Neural progenitor cell (in vitro differentiated cells): Measurements from ENCODE around the gene MRI1. TPM values are rescaled to one million over a fixed set of nuclear protein-coding genes. Genes with fewer than 3 reads are reported as not detected.

ENCODE experiments used
- DNase-seq: peaks from one replicate; pipeline ENCODE4 v3.0.0-alpha.2; 2016; ENCODE audit warnings: low spot score
- H2AFZ ChIP-seq: fragments of 200-600 bp; sonication (generic); replicated peaks from 2 replicates; pipeline ENCODE4 v1.6.1; 2016; ENCODE audit warnings: antibody characterized with exemption
- H3F3A ChIP-seq: fragments of 200-600 bp; sonication (generic); 2 replicates; pipeline ENCODE4 v1.6.1; 2016; ENCODE audit warnings: antibody characterized with exemption, low read depth
- H3K27ac ChIP-seq: fragments of 200-600 bp; sonication (generic); 2 replicates; pipeline ENCODE4 v1.5.1; 2016; ENCODE audit warnings: mild to moderate bottlenecking
- H3K27me3 ChIP-seq: fragments of 200-600 bp; sonication (generic); 2 replicates; pipeline ENCODE4 v1.6.1; 2016; ENCODE audit warnings: mild to moderate bottlenecking, moderate library complexity
- H3K36me3 ChIP-seq: fragments of 200-600 bp; sonication (generic); 2 replicates; pipeline ENCODE4 v1.5.1; 2016
- H3K4me1 ChIP-seq: fragments of 200-600 bp; sonication (generic); 2 replicates; pipeline ENCODE4 v1.6.1; 2016; ENCODE audit warnings: mixed run types
- H3K4me2 ChIP-seq: fragments of 200-600 bp; sonication (generic); 2 replicates; pipeline ENCODE4 v1.6.1; 2016
- H3K4me3 ChIP-seq: fragments of 200-600 bp; sonication (generic); 2 replicates; pipeline ENCODE4 v1.5.1; 2016
- H3K79me2 ChIP-seq: fragments of 200-600 bp; sonication (generic); 2 replicates; pipeline ENCODE4 v1.6.1; 2016; ENCODE audit warnings: low read depth
- H3K9ac ChIP-seq: fragments of 200-600 bp; sonication (generic); 2 replicates; pipeline ENCODE4 v1.6.1; 2016
- H3K9me3 ChIP-seq: fragments of 200-600 bp; sonication (generic); 2 replicates; pipeline ENCODE4 v1.5.1; 2016; ENCODE audit warnings: low read depth
- H4K20me1 ChIP-seq: fragments of 200-600 bp; sonication (generic); 2 replicates; pipeline ENCODE4 v1.6.1; 2016; ENCODE audit warnings: low read depth
- H3K27ac Mint-ChIP-seq: 3 replicates; pipeline ENCODE4 v1.8.0; 2021; ENCODE audit warnings: mixed read lengths
- H3K27me3 Mint-ChIP-seq: 2 replicates; pipeline ENCODE4 v1.8.0; 2022; ENCODE audit warnings: low read depth, mild to moderate bottlenecking, inconsistent platforms, moderate library complexity, mixed read lengths; ENCODE audit not compliant: insufficient read depth
- H3K36me3 Mint-ChIP-seq: 3 replicates; pipeline ENCODE4 v1.8.0; 2021; ENCODE audit warnings: mixed read lengths
- H3K4me1 Mint-ChIP-seq: 3 replicates; pipeline ENCODE4 v1.8.0; 2021; ENCODE audit warnings: mixed read lengths
- H3K4me3 Mint-ChIP-seq: 3 replicates; pipeline ENCODE4 v1.8.0; 2021; ENCODE audit warnings: mild to moderate bottlenecking, moderate library complexity, mixed read lengths
- H3K9me3 Mint-ChIP-seq: 3 replicates; pipeline ENCODE4 v1.8.0; 2020; ENCODE audit warnings: mixed read lengths
- EZH2 ChIP-seq: fragments of 200-600 bp; sonication (generic); IDR thresholded peaks from 2 replicates; pipeline ENCODE4 v1.6.1; 2017; ENCODE audit warnings: antibody characterized with exemption, mild to moderate bottlenecking, moderate library complexity
- EZH2phosphoT487 ChIP-seq: fragments of 200-600 bp; sonication (generic); IDR thresholded peaks from 2 replicates; pipeline ENCODE4 v1.6.1; 2017; ENCODE audit warnings: antibody characterized with exemption
- total RNA-seq: library from RNA; depleted of rRNA; stranded (reverse); fragments of >200 nt; gene quantifications from 2 replicates; pipeline ENCODE4 v1.2.3, GENCODE V29; 2015; ENCODE audit warnings: low replicate concordance
- TF ChIP-seq, protein P1 (sequence below): fragments of 200-600 bp; sonication (generic); IDR thresholded peaks from 2 replicates; pipeline ENCODE4 v1.5.1; 2017; ENCODE audit warnings: antibody characterized with exemption, mild to moderate bottlenecking

Gene MRI1
- total RNA-seq, 1 donor from 2014 or later: 6.3 TPM

DNA sequence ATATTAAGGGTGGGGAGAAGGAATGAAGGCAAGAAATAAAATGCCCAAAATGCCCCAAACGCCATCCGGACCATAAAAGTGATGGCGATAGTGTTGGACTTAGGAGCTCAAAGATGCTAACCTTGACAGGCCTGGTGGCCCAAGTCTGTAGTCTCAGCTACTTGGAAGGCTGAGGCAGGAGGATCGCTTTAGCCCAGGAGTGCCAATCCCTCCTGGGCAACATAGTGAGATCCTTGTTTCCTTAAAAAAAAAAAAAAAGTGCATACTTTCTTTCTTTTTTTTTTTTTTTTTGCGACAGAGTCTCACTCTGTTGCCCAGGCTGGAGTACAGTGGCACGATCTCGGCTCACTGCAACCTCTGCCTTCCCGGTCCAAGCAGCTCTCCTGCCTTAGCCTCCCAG, 32.0 kb upstream of the MRI1 start:
- no peak overlapping the region for H3K27ac ChIP-seq
- no peaks in the 10 kb centered on the region for H3K36me3 ChIP-seq
- Mint-ChIP-seq H3K27me3 (no peaks in the 10 kb centered on the region), H3K9me3 (no peaks in the 10 kb centered on the region), H3K4me1 (peaks cover 18% of the 10 kb centered on the region), H3K27ac (peak overlapping the region; percentile 95), H3K4me3 (peak overlapping the region; percentile 82), H3K36me3 (no peaks in the 10 kb centered on the region)
- H3K79me2 ChIP-seq: peaks cover 6% of the 10 kb centered on the region
- peaks cover 5% of the 10 kb centered on the region for H3F3A ChIP-seq
- H3K4me3 ChIP-seq: peak overlapping the region; percentile 58
- no peaks in the 10 kb centered on the region for H4K20me1 ChIP-seq
- H2AFZ ChIP-seq: no peak overlapping the region
- H3K9me3 ChIP-seq: no peaks in the 10 kb centered on the region
- H3K4me1 ChIP-seq: peaks cover 14% of the 10 kb centered on the region
- peak overlapping the region; percentile 88 for H3K9ac ChIP-seq
- H3K4me2 ChIP-seq: peak overlapping the region; percentile 94
- DNase-seq: no peak
- H3K27me3 ChIP-seq: no peaks in the 10 kb centered on the region
- TF ChIP-seq EZH2: no peak
- TF ChIP-seq, protein P1, sequence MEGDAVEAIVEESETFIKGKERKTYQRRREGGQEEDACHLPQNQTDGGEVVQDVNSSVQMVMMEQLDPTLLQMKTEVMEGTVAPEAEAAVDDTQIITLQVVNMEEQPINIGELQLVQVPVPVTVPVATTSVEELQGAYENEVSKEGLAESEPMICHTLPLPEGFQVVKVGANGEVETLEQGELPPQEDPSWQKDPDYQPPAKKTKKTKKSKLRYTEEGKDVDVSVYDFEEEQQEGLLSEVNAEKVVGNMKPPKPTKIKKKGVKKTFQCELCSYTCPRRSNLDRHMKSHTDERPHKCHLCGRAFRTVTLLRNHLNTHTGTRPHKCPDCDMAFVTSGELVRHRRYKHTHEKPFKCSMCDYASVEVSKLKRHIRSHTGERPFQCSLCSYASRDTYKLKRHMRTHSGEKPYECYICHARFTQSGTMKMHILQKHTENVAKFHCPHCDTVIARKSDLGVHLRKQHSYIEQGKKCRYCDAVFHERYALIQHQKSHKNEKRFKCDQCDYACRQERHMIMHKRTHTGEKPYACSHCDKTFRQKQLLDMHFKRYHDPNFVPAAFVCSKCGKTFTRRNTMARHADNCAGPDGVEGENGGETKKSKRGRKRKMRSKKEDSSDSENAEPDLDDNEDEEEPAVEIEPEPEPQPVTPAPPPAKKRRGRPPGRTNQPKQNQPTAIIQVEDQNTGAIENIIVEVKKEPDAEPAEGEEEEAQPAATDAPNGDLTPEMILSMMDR: no peak
- TF ChIP-seq EZH2phosphoT487: no peak

DNA sequence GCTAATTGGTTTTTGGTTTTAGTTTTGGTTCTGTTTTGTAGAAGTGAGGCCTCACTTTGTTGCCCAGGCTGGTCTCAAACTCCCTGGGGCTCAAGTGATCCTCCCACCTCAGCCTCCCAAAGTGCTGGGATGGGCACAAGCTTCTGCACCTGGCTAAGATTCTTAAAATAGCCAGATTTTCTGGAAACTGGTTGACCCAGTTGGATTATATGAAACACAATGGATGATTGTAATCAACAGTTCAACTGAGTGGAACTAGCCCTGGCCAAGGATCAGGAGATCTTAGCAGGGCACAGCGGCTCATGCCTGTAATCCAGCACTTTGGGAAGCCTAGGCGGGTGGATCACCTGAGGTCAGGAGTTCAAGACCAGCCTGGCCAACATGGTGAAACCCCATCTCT, 29.6 kb upstream of the MRI1 start:
- TF ChIP-seq, protein P1: no peak
- TF ChIP-seq EZH2phosphoT487 (no peak), EZH2 (no peak)
- DNase-seq: no peak
- Histone ChIP-seq H3K9ac (no peak overlapping the region), H3K36me3 (no peaks in the 10 kb centered on the region), H3K4me3 (no peak overlapping the region), H4K20me1 (no peaks in the 10 kb centered on the region), H3K4me1 (peaks cover 14% of the 10 kb centered on the region), H3K27me3 (no peaks in the 10 kb centered on the region), H2AFZ (no peak overlapping the region), H3K4me2 (no peak overlapping the region), H3F3A (peaks cover 5% of the 10 kb centered on the region), H3K79me2 (peaks cover 6% of the 10 kb centered on the region), H3K9me3 (no peaks in the 10 kb centered on the region), H3K27ac (no peak overlapping the region)
- H3K9me3 Mint-ChIP-seq: no peaks in the 10 kb centered on the region
- peaks cover 18% of the 10 kb centered on the region for H3K4me1 Mint-ChIP-seq
- peaks cover 4% of the 10 kb centered on the region for H3K36me3 Mint-ChIP-seq
- no peak overlapping the region for H3K4me3 Mint-ChIP-seq
- no peaks in the 10 kb centered on the region for H3K27me3 Mint-ChIP-seq
- no peak overlapping the region for H3K27ac Mint-ChIP-seq

DNA sequence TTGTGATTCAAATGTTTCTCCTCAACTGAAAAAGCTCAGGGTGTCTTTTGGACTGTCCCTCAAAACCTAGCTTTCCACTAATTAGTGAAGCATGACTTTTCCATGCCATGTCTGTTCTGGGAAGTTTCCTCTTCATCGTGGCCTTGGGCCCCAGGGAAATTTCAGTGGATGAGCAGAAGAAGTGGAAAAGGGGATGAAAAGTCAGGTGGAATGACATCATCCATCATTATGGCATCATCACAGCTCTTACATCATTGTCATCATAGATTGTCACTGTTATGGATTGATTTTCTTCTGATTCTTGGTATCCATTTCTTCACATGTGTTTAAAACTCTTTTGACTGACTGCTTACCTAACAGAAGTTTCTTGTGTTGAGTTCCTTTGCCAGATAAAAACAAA, 26.2 kb upstream of the MRI1 start:
- no peaks in the 10 kb centered on the region for H3K9me3 ChIP-seq
- no peak overlapping the region for H3K4me2 ChIP-seq
- no peak overlapping the region for H3K4me3 ChIP-seq
- TF ChIP-seq EZH2 (no peak), EZH2phosphoT487 (no peak)
- H2AFZ ChIP-seq: no peak overlapping the region
- DNase-seq: no peak
- H3K4me3 Mint-ChIP-seq: no peak overlapping the region
- no peaks in the 10 kb centered on the region for H3K9me3 Mint-ChIP-seq
- H3K27ac ChIP-seq: no peak overlapping the region
- no peaks in the 10 kb centered on the region for H3K27me3 Mint-ChIP-seq
- no peaks in the 10 kb centered on the region for H3K79me2 ChIP-seq
- peaks cover 11% of the 10 kb centered on the region for H3K36me3 Mint-ChIP-seq
- no peaks in the 10 kb centered on the region for H3K4me1 ChIP-seq
- H3K27me3 ChIP-seq: no peaks in the 10 kb centered on the region
- H3K27ac Mint-ChIP-seq: no peak overlapping the region
- H3K9ac ChIP-seq: no peak overlapping the region
- no peaks in the 10 kb centered on the region for H3K36me3 ChIP-seq
- no peaks in the 10 kb centered on the region for H3K4me1 Mint-ChIP-seq
- no peaks in the 10 kb centered on the region for H4K20me1 ChIP-seq
- H3F3A ChIP-seq: no peaks in the 10 kb centered on the region

DNA sequence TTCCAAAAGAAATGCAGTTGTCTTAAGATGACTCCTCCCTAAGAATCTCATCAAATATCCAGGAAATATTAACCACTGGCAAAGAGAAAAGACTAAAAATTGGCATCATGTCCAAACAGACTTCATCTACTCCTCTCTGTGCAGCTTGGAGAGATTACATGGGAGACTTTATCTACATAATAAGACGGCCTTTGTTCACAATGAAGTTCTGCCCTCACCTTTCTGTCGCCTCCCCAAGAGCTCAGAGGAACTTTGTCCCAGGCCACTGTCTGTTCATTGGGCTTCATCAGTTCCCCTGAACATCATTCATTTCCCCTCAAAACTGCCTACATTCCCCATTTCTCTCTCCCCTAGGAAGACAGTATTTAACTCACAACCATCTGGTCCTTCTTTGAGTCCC, 22.4 kb upstream of the MRI1 start:
- Mint-ChIP-seq H3K4me1 (no peaks in the 10 kb centered on the region), H3K27ac (no peak overlapping the region), H3K27me3 (no peaks in the 10 kb centered on the region), H3K4me3 (no peak overlapping the region), H3K9me3 (peaks cover 1% of the 10 kb centered on the region), H3K36me3 (peaks cover 12% of the 10 kb centered on the region)
- H3K4me2 ChIP-seq: no peak overlapping the region
- no peaks in the 10 kb centered on the region for H4K20me1 ChIP-seq
- H3K9me3 ChIP-seq: no peaks in the 10 kb centered on the region
- no peak for DNase-seq
- H3K79me2 ChIP-seq: no peaks in the 10 kb centered on the region
- H3F3A ChIP-seq: peaks cover under 1% of the 10 kb centered on the region
- H2AFZ ChIP-seq: no peak overlapping the region
- no peaks in the 10 kb centered on the region for H3K27me3 ChIP-seq
- TF ChIP-seq EZH2phosphoT487 (no peak), EZH2 (no peak)
- TF ChIP-seq, protein P1: no peak
- no peak overlapping the region for H3K9ac ChIP-seq
- H3K4me3 ChIP-seq: no peak overlapping the region
- H3K4me1 ChIP-seq: no peaks in the 10 kb centered on the region
- H3K36me3 ChIP-seq: no peaks in the 10 kb centered on the region
- H3K27ac ChIP-seq: no peak overlapping the region
